Neural cell (in vitro differentiated cells): ENCODE results near the gene CHRNA7. TPM values are rescaled to one million over a fixed set of nuclear protein-coding genes. Genes with fewer than 3 reads are reported as not detected.

Experiments used
- H2AFZ ChIP-seq: fragments of 200-600, 300-800 bp; sonication (generic), shearing (Covaris generic); 2 replicates; pipeline ENCODE4 v1.6.0; 2014; ENCODE audit warnings: low read depth, mild to moderate bottlenecking, antibody characterized with exemption, low read length, moderate library complexity
- H3F3A ChIP-seq: fragments of 200-600 bp; shearing (Covaris generic); 2 replicates; pipeline ENCODE4 v1.6.1; 2016; ENCODE audit warnings: mild to moderate bottlenecking, moderate library complexity, mixed read lengths, antibody characterized with exemption, low read length; ENCODE audit not compliant: insufficient read depth, poor library complexity, severe bottlenecking
- H3K27ac ChIP-seq: fragments of 200-600, 300-800 bp; sonication (generic), shearing (Covaris generic); 2 replicates; pipeline ENCODE4 v1.5.1; 2014; ENCODE audit warnings: mild to moderate bottlenecking, low read length, moderate library complexity
- H3K27me3 ChIP-seq: fragments of 300-800, 200-600 bp; sonication (generic), shearing (Covaris generic); 2 replicates; pipeline ENCODE4 v1.6.0; 2014; ENCODE audit warnings: mild to moderate bottlenecking, low read depth, low read length, moderate library complexity; ENCODE audit not compliant: insufficient read depth
- H3K36me3 ChIP-seq: fragments of 300-800, 200-600 bp; sonication (generic), shearing (Covaris generic); 2 replicates; pipeline ENCODE4 v1.5.1; 2014; ENCODE audit warnings: mild to moderate bottlenecking, antibody characterized with exemption, low read length, moderate library complexity; ENCODE audit not compliant: insufficient read depth
- H3K4me2 ChIP-seq: fragments of 300-800, 200-600 bp; sonication (generic), shearing (Covaris generic); 2 replicates; pipeline ENCODE4 v1.6.0; 2014; ENCODE audit warnings: mild to moderate bottlenecking, low read length
- H3K4me3 ChIP-seq: fragments of 300-800, 200-600 bp; sonication (generic), shearing (Covaris generic); 2 replicates; pipeline ENCODE4 v1.5.1; 2014; ENCODE audit warnings: mild to moderate bottlenecking, low read length, moderate library complexity
- H3K79me2 ChIP-seq: fragments of 200-600 bp; shearing (Covaris generic); replicated peaks from 2 replicates; pipeline ENCODE4 v1.6.0; 2014; ENCODE audit warnings: mild to moderate bottlenecking, low read length, moderate library complexity; ENCODE audit not compliant: insufficient read depth
- H3K9ac ChIP-seq: fragments of 300-800, 200-600 bp; sonication (generic), shearing (Covaris generic); 2 replicates; pipeline ENCODE4 v1.6.1; 2016; ENCODE audit warnings: mild to moderate bottlenecking, low read length, mixed read lengths
- H3K9me2 ChIP-seq: fragments of 200-600 bp; shearing (Covaris generic); 2 replicates; pipeline ENCODE4 v1.6.1; 2016; ENCODE audit warnings: mild to moderate bottlenecking, low read length, mixed read lengths; ENCODE audit not compliant: insufficient read depth
- H3K9me3 ChIP-seq: fragments of 200-600, 300-800 bp; sonication (generic), shearing (Covaris generic); 2 replicates; pipeline ENCODE4 v1.6.1; 2016; ENCODE audit warnings: mild to moderate bottlenecking, mixed run types, low read length, moderate library complexity, mixed read lengths
- H4K20me1 ChIP-seq: fragments of 200-600 bp; shearing (Covaris generic); 2 replicates; pipeline ENCODE4 v1.6.1; 2016; ENCODE audit warnings: mild to moderate bottlenecking, mixed run types; ENCODE audit not compliant: insufficient read depth
- EP300 ChIP-seq: fragments of 450-650 bp; conservative IDR thresholded peaks from 2 replicates; pipeline ENCODE4 v1.6.1; 2014; ENCODE audit warnings: antibody characterized with exemption, mild to moderate bottlenecking, moderate library complexity; ENCODE audit not compliant: poor library complexity, severe bottlenecking
- EZH2 ChIP-seq: fragments of 200-600, 300-800 bp; shearing (Covaris generic), sonication (generic); IDR thresholded peaks from 2 replicates; pipeline ENCODE4 v1.6.1; 2014; ENCODE audit warnings: antibody characterized with exemption, low read length, borderline replicate concordance, mild to moderate bottlenecking; ENCODE audit not compliant: insufficient read depth, poor library complexity, severe bottlenecking
- MXI1 ChIP-seq: fragments of 450-650 bp; conservative IDR thresholded peaks from 2 replicates; pipeline ENCODE4 v1.6.1; 2014; ENCODE audit warnings: antibody characterized with exemption, mild to moderate bottlenecking; ENCODE audit not compliant: poor library complexity, severe bottlenecking
- POLR2AphosphoS5 ChIP-seq: IDR thresholded peaks from 2 replicates; pipeline ENCODE4 v1.6.1; 2012
- RAD21 ChIP-seq: fragments of 450-650 bp; conservative IDR thresholded peaks from 2 replicates; pipeline ENCODE4 v1.6.1; 2014; ENCODE audit warnings: antibody characterized with exemption, mild to moderate bottlenecking, moderate library complexity
- SMC3 ChIP-seq: fragments of 450-650 bp; conservative IDR thresholded peaks from 2 replicates; pipeline ENCODE4 v1.6.1; 2014; ENCODE audit warnings: antibody characterized with exemption, mild to moderate bottlenecking, moderate library complexity; ENCODE audit not compliant: poor library complexity
- TAF1 ChIP-seq: IDR thresholded peaks from 2 replicates; pipeline ENCODE4 v1.6.1; 2012; ENCODE audit warnings: low read depth
- polyA plus RNA-seq: library from polyadenylated mRNA; depleted of rRNA; stranded (reverse); fragments of >200 nt; gene quantifications from 2 replicates; pipeline ENCODE4 v1.2.3, GENCODE V29; 2014
- TF ChIP-seq, protein P1 (sequence below): IDR thresholded peaks from 2 replicates; pipeline ENCODE4 v1.6.1; 2012; ENCODE audit warnings: borderline replicate concordance
- TF ChIP-seq, protein P2 (sequence below): fragments of 450-650 bp; IDR thresholded peaks from 2 replicates; pipeline ENCODE4 v1.5.1; 2014; ENCODE audit warnings: antibody characterized with exemption, mild to moderate bottlenecking, moderate library complexity; ENCODE audit not compliant: poor library complexity, severe bottlenecking

Gene CHRNA7
- polyA plus RNA-seq, 1 donor from 2014 or later, result 5.0 TPM

DNA sequence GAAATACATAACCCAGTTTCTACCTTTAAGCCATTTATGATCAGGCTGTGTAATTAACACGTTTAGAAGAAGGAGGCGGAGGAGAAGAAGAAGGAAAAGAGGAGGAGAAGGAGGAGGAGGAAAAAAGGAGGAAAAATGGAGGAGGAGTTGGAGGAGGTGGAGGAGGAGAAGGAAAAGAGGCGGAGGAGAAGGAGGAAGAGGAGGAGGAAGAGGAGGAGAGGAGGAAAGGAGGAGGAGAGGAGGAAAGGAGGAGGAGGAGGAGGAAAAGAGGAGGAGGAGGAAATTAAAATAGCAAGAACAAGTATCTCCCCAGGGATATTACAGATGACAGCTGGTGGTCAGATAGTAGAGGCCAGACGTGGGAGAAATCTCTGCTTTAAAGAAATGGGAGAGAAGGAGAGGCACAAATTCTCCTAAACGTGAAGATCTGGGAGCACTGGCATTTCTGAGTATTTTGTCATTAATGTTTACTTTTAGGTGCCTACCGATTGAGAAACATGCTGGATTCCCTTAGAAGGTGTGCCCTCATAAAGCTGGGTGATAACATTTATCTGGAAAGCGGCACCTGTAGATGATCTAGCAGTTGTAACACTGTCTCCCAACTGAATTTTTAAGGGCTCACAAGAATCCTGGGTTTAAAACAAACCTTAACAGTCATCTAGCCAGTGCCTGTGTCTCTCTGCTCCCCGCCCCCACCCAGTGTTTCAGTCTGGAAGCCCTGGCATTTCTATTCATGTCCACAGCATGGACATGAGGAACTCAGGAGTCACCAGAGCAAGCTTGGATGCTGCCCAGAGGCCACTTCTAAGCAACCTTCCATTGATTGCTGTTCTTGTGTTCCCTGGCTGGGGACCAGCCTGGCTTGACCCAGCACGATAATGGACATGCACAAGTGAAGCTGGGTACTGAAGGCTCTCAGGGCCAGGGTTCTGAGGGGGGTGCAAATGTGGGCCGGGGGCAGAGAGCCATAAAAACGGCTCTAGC, 75.2 kb downstream of the CHRNA7 start:
- H3K9me2 ChIP-seq, result no peaks in the 10 kb centered on the region
- H3F3A ChIP-seq, result no peaks in the 10 kb centered on the region
- H3K36me3 ChIP-seq, result no peaks in the 10 kb centered on the region
- H3K9me3 ChIP-seq, result no peaks in the 10 kb centered on the region
- H3K27me3 ChIP-seq, result no peaks in the 10 kb centered on the region
- H3K4me3 ChIP-seq, result no peak overlapping the region
- H3K9ac ChIP-seq, result no peak overlapping the region
- TF ChIP-seq, protein P1, sequence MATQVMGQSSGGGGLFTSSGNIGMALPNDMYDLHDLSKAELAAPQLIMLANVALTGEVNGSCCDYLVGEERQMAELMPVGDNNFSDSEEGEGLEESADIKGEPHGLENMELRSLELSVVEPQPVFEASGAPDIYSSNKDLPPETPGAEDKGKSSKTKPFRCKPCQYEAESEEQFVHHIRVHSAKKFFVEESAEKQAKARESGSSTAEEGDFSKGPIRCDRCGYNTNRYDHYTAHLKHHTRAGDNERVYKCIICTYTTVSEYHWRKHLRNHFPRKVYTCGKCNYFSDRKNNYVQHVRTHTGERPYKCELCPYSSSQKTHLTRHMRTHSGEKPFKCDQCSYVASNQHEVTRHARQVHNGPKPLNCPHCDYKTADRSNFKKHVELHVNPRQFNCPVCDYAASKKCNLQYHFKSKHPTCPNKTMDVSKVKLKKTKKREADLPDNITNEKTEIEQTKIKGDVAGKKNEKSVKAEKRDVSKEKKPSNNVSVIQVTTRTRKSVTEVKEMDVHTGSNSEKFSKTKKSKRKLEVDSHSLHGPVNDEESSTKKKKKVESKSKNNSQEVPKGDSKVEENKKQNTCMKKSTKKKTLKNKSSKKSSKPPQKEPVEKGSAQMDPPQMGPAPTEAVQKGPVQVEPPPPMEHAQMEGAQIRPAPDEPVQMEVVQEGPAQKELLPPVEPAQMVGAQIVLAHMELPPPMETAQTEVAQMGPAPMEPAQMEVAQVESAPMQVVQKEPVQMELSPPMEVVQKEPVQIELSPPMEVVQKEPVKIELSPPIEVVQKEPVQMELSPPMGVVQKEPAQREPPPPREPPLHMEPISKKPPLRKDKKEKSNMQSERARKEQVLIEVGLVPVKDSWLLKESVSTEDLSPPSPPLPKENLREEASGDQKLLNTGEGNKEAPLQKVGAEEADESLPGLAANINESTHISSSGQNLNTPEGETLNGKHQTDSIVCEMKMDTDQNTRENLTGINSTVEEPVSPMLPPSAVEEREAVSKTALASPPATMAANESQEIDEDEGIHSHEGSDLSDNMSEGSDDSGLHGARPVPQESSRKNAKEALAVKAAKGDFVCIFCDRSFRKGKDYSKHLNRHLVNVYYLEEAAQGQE, result no peak
- no peak for TF ChIP-seq POLR2AphosphoS5
- no peak for TF ChIP-seq EZH2
- TF ChIP-seq, protein P2, sequence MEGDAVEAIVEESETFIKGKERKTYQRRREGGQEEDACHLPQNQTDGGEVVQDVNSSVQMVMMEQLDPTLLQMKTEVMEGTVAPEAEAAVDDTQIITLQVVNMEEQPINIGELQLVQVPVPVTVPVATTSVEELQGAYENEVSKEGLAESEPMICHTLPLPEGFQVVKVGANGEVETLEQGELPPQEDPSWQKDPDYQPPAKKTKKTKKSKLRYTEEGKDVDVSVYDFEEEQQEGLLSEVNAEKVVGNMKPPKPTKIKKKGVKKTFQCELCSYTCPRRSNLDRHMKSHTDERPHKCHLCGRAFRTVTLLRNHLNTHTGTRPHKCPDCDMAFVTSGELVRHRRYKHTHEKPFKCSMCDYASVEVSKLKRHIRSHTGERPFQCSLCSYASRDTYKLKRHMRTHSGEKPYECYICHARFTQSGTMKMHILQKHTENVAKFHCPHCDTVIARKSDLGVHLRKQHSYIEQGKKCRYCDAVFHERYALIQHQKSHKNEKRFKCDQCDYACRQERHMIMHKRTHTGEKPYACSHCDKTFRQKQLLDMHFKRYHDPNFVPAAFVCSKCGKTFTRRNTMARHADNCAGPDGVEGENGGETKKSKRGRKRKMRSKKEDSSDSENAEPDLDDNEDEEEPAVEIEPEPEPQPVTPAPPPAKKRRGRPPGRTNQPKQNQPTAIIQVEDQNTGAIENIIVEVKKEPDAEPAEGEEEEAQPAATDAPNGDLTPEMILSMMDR, result no peak
- no peak for TF ChIP-seq EP300
- TF ChIP-seq SMC3, result no peak
- no peak for TF ChIP-seq MXI1
- TF ChIP-seq TAF1, result no peak
- TF ChIP-seq RAD21, result no peak
- no peaks in the 10 kb centered on the region for H3K79me2 ChIP-seq
- H2AFZ ChIP-seq, result no peak overlapping the region
- no peak overlapping the region for H3K4me2 ChIP-seq
- H3K27ac ChIP-seq, result no peak overlapping the region
- H4K20me1 ChIP-seq, result no peaks in the 10 kb centered on the region

DNA sequence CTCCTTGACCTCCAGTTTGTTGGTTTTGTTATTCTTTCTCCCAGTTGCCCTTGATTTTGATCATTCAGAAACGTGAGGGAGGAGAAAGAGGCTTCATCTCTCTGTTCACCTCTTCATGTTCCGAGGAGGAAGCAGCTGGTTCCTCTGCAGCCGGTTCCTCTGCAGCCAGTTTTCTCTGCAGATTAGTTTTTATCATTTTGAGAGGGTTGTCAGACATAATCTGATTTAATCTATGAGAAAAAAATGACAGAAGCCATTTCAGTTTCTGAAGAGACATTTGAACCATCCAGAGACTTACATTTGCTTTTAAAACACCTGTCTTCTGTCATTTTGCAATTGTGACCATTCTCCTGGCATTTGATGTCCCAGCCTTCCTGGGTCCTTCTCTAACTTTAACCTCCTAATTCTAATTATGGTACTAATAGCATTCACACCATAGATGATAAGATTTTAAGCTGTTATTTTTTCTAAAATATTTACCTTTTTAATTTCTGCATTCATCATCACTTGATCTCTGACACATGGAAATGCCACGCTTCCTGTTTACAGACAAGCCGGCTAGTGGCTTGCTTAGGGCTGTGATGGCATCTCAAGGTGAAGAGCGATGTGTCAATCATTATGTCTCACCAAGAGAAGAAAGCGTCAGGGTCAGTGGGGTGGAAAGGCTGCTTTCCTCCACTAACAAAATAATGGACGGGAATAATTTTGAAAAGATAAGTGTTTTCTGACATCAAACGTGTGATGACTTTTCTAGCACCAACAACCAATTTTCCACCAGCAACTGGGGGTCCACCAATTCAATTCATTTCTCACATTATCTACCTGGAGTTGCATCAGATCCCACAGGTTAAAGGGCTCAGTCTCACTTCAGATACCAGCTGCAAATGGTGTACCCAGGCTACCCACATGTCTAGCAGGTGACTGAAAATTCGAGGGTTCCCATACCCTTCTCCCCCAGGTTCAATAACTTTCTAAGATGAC, 76.4 kb downstream of the CHRNA7 start:
- no peak overlapping the region for H2AFZ ChIP-seq
- H3K79me2 ChIP-seq, result no peaks in the 10 kb centered on the region
- no peak overlapping the region for H3K4me2 ChIP-seq
- no peaks in the 10 kb centered on the region for H3K9me2 ChIP-seq
- H3K9me3 ChIP-seq, result no peaks in the 10 kb centered on the region
- H4K20me1 ChIP-seq, result no peaks in the 10 kb centered on the region
- H3K4me3 ChIP-seq, result no peak overlapping the region
- TF ChIP-seq TAF1, result no peak
- no peak for TF ChIP-seq EP300
- no peak for TF ChIP-seq RAD21
- no peak for TF ChIP-seq POLR2AphosphoS5
- TF ChIP-seq SMC3, result no peak
- no peak overlapping the region for H3K9ac ChIP-seq
- H3K27ac ChIP-seq, result no peak overlapping the region
- H3K36me3 ChIP-seq, result no peaks in the 10 kb centered on the region
- no peaks in the 10 kb centered on the region for H3F3A ChIP-seq
- no peaks in the 10 kb centered on the region for H3K27me3 ChIP-seq
